Measurements from ENCODE around the gene EGFR. TPM values are rescaled to one million over a fixed set of nuclear protein-coding genes. Genes with fewer than 3 reads are reported as not detected.

The EGFR gene
- total RNA-seq, 8 experiments from 2014 or later, result 0.81 to 22.6 (median 3.6) TPM

- 10 to 100% (median 80%) methylated on average over 2 to 10 of the region's 11 CpGs; no CpG with 5 or more reads in 2 of the 10 experiments for WGBS, 10 experiments
- in situ Hi-C loops (cut with MboI; ENCODE audit: low pct_unique_long_range_greater_than_20kb in 2 of 9, low sequenced_read_pairs in 9 of 9, unreplicated experiment in 9 of 9), result no loop called here
- ATAC-seq (replicated peaks in 6 of 8), result peak in 5 of 8 experiments; percentile 60 to 95 (median 92)
- Histone ChIP-seq H3K4me3 (no peak overlapping the region), H3K4me1 (replicated peaks in 1 of 2) (peaks cover 0 to 3% of the 10 kb centered on the region in 2 donors), H3K27ac (no peak overlapping the region)
These were observed 226.5 kb downstream of the EGFR start for GRCh38 chr7:55245271-55245723.

DNA sequence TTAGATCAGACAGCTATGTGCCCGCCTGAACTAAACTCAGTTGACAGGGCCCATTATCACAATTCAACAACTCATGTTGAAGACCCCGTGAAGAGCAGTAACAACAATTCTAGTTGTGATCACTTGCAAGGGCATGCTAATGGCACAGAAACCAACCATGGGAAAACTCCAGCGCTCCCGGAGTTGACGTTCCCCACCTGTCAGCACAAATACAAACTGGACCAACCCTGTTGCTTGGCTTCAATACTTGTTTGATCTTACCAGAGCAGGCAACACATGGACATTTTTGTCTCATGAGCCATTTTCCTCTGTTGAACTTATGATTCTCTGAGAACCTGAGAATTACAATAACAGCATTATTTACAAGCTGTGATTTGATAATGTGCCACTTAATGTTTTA, 227.4 kb downstream of the EGFR start:
- no peak for ATAC-seq (replicated peaks in 6 of 8)
- Histone ChIP-seq H3K4me3 (no peak overlapping the region), H3K27ac (no peak overlapping the region), H3K4me1 (replicated peaks in 1 of 2) (peaks cover 0 to 3% of the 10 kb centered on the region in 2 donors)
- 67 to 100% (median 91%) methylated on average over 1 to 5 of the region's 5 CpGs; no CpG with 5 or more reads in 3 of the 10 experiments for WGBS, 10 experiments
- in situ Hi-C loops (cut with MboI; ENCODE audit: low pct_unique_long_range_greater_than_20kb in 2 of 9, low sequenced_read_pairs in 9 of 9, unreplicated experiment in 9 of 9), result no loop called here

DNA sequence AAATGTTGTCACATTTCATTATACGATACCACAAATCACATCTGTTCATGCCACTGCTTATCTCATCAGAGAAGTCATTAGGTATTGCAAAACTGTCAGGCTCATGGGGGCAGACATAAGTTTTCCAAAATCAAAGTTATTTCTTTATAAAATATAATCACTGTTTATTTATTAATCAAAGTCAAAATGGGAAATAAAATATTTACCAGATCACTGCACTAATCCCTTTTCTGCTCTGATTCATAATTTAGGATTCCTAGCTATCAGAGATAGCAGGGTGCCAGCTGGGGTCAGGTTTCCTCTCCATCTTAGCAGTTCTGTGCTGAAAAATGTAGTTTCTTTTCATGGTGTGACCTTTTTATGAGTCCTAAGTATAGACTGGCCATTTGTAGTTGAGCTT, 228.6 kb downstream of the EGFR start:
- in situ Hi-C loops (cut with MboI; ENCODE audit: low pct_unique_long_range_greater_than_20kb in 2 of 9, low sequenced_read_pairs in 9 of 9, unreplicated experiment in 9 of 9), result no loop called here
- H3K4me3 ChIP-seq, result no peak overlapping the region
- peaks cover 0 to 3% of the 10 kb centered on the region in 2 donors for H3K4me1 ChIP-seq (replicated peaks in 1 of 2)
- WGBS, 10 experiments, result 20 to 100% (median 94%) methylated on average over 1 of the region's 1 CpG; no CpG with 5 or more reads in 4 of the 10 experiments
- ATAC-seq (replicated peaks in 6 of 8), result no peak
- H3K27ac ChIP-seq, result no peak overlapping the region

- peaks cover 0 to 3% of the 10 kb centered on the region in 2 donors for H3K4me1 ChIP-seq (replicated peaks in 1 of 2)
- H3K27ac ChIP-seq, result no peak overlapping the region
- in situ Hi-C loops (cut with MboI; ENCODE audit: low pct_unique_long_range_greater_than_20kb in 2 of 9, low sequenced_read_pairs in 9 of 9, unreplicated experiment in 9 of 9), result no loop called here
- ATAC-seq (replicated peaks in 6 of 8), result no peak
- H3K4me3 ChIP-seq, result no peak overlapping the region
- WGBS, 10 experiments, result 80 to 100% (median 92%) methylated on average over 1 to 10 of the region's 10 CpGs; no CpG with 5 or more reads in 1 of the 10 experiments
These were observed 229.7 kb downstream of the EGFR start for GRCh38 chr7:55248526-55248925.

DNA sequence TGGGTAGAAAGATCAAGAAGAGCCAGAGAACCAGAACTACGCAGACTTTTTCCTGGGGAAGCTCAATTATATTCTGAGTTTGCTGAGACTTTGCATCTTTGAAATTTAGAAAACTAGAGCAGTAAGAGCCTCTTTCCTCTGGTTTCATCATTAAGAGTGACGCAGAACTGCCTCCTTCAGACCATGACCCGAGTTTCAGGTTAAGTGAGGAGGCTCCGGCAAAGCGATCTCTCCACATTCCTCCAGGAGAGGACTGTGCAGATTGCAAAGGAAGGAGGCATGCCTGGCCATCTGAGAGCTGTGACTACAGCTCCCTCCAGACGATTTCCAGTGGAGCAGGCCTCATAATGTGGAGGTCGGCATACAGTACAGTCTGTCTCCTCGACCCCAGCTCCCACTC, 230.5 kb downstream of the EGFR start:
- no peak overlapping the region for H3K27ac ChIP-seq
- peaks cover 2 to 3% of the 10 kb centered on the region in 2 donors for H3K4me1 ChIP-seq (replicated peaks in 1 of 2)
- 82 to 100% (median 100%) methylated on average over 1 to 7 of the region's 8 CpGs; no CpG with 5 or more reads in 2 of the 10 experiments for WGBS, 10 experiments
- ATAC-seq (replicated peaks in 6 of 8), result peak in 5 of 8 experiments; percentile 38 to 89 (median 58)
- H3K4me3 ChIP-seq, result no peak overlapping the region
- in situ Hi-C loops (cut with MboI; ENCODE audit: low pct_unique_long_range_greater_than_20kb in 2 of 9, low sequenced_read_pairs in 9 of 9, unreplicated experiment in 9 of 9), result no loop called here

- ATAC-seq (replicated peaks in 6 of 8), result no peak
- no peak overlapping the region for H3K27ac ChIP-seq
- in situ Hi-C loops (cut with MboI; ENCODE audit: low pct_unique_long_range_greater_than_20kb in 2 of 9, low sequenced_read_pairs in 9 of 9, unreplicated experiment in 9 of 9), result loop anchor here in 7 of 9 experiments (10.0 to 25.0 kb wide), 4 partner anchors 213 to 476 kb away; no protein-coding TSS in a partner anchor
- H3K4me1 ChIP-seq (replicated peaks in 1 of 2), result peaks cover 3 to 4% of the 10 kb centered on the region in 2 donors
- 0 to 77% (median 52%) methylated on average over 2 to 7 of the region's 7 CpGs for WGBS, 10 experiments
- no peak overlapping the region for H3K4me3 ChIP-seq
These were observed 231.5 kb downstream of the EGFR start for GRCh38 chr7:55250313-55250712.

DNA sequence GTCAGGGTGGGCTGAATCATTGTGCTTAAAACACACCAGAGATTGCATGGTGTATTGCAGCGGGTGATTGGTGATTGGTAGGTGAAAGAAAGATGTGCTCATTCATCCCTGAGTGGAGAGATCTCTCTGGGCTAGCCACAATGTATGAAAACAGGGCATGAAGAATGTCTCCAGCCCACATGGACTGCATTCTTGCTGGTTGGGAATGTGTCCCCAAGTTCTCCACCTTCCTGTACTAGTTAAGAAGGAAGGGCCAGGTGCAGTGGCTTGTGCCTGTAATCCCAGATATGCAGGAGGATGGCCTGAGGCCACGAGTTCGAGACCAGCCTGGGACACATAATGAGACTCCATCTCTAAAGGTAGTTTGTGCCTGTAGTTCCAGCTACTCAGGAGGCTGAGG, 232.5 kb downstream of the EGFR start:
- ATAC-seq (replicated peaks in 6 of 8), result no peak
- Histone ChIP-seq H3K4me1 (replicated peaks in 1 of 2) (peaks cover 3 to 4% of the 10 kb centered on the region in 2 donors), H3K27ac (no peak overlapping the region), H3K4me3 (no peak overlapping the region)
- WGBS, 10 experiments, result 60 to 94% (median 80%) methylated on average over 1 to 3 of the region's 3 CpGs; no CpG with 5 or more reads in 5 of the 10 experiments
- in situ Hi-C loops (cut with MboI; ENCODE audit: low pct_unique_long_range_greater_than_20kb in 2 of 9, low sequenced_read_pairs in 9 of 9, unreplicated experiment in 9 of 9), result loop anchor here in 7 of 9 experiments (10.0 to 25.0 kb wide), 4 partner anchors 214 to 477 kb away; no protein-coding TSS in a partner anchor

GRCh38 chr7:55251911-55252310, 233.1 kb downstream of the EGFR start:
- Histone ChIP-seq H3K27ac (no peak overlapping the region), H3K4me3 (no peak overlapping the region), H3K4me1 (replicated peaks in 1 of 2) (peaks cover 0 to 4% of the 10 kb centered on the region in 2 donors)
- in situ Hi-C loops (cut with MboI; ENCODE audit: low pct_unique_long_range_greater_than_20kb in 2 of 9, low sequenced_read_pairs in 9 of 9, unreplicated experiment in 9 of 9), result loop anchor here in 7 of 9 experiments (10.0 to 25.0 kb wide), 4 partner anchors 215 to 477 kb away; no protein-coding TSS in a partner anchor
- ATAC-seq (replicated peaks in 6 of 8), result no peak
- WGBS, 10 experiments, result 67 to 100% (median 90%) methylated on average over 1 to 4 of the region's 7 CpGs; no CpG with 5 or more reads in 1 of the 10 experiments

- Histone ChIP-seq H3K4me3 (no peak overlapping the region), H3K27ac (no peak overlapping the region), H3K4me1 (replicated peaks in 1 of 2) (peaks cover 0 to 4% of the 10 kb centered on the region in 2 donors)
- no peak for ATAC-seq (replicated peaks in 6 of 8)
- in situ Hi-C loops (cut with MboI; ENCODE audit: low pct_unique_long_range_greater_than_20kb in 2 of 9, low sequenced_read_pairs in 9 of 9, unreplicated experiment in 9 of 9), result loop anchor here in 7 of 9 experiments (10.0 to 25.0 kb wide), 4 partner anchors 215 to 478 kb away; no protein-coding TSS in a partner anchor
These were observed 233.6 kb downstream of the EGFR start for GRCh38 chr7:55252386-55252785.

DNA sequence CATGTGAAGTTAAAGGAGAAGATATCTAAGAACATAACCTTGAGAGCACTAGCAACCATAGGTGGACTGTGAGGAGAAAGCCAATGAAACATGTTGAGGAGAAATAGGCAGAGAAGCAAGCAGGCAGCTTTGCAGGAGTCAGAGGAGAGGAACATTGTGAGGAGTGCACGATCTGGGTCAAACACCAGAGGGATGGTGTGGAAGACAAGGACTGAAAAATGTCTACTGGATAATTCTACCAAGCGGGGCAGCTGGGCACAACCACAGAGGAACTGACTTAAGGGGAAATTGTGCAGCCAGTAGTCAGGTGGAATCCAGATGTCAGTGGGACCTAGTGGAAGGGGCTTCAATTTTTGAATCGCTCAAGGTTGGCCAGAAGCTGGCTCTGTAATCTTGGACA, 234.4 kb downstream of the EGFR start:
- WGBS, 10 experiments, result 73 to 100% (median 90%) methylated on average over 1 to 3 of the region's 3 CpGs; no CpG with 5 or more reads in 2 of the 10 experiments
- ATAC-seq (replicated peaks in 6 of 8), result no peak
- in situ Hi-C loops (cut with MboI; ENCODE audit: low pct_unique_long_range_greater_than_20kb in 2 of 9, low sequenced_read_pairs in 9 of 9, unreplicated experiment in 9 of 9), result loop anchor here in 7 of 9 experiments (10.0 to 25.0 kb wide), 4 partner anchors 216 to 478 kb away; no protein-coding TSS in a partner anchor
- Histone ChIP-seq H3K4me1 (replicated peaks in 1 of 2) (peaks cover 0 to 4% of the 10 kb centered on the region in 2 donors), H3K4me3 (no peak overlapping the region), H3K27ac (no peak overlapping the region)

GRCh38 chr7:55254242-55254595, 235.4 kb downstream of the EGFR start:
- in situ Hi-C loops (cut with MboI; ENCODE audit: low pct_unique_long_range_greater_than_20kb in 2 of 9, low sequenced_read_pairs in 9 of 9, unreplicated experiment in 9 of 9), result loop anchor here in 7 of 9 experiments (10.0 to 25.0 kb wide), 4 partner anchors 217 to 479 kb away; no protein-coding TSS in a partner anchor
- 56 to 95% (median 60%) methylated on average over 1 to 9 of the region's 21 CpGs; no CpG with 5 or more reads in 5 of the 10 experiments for WGBS, 10 experiments
- peaks cover 0 to 4% of the 10 kb centered on the region in 2 donors for H3K4me1 ChIP-seq (replicated peaks in 1 of 2)
- no peak overlapping the region for H3K27ac ChIP-seq
- ATAC-seq (replicated peaks in 6 of 8), result no peak
- H3K4me3 ChIP-seq, result peak overlapping the region; percentile 37 to 49 (median 43)

- peak overlapping the region; percentile 37 to 49 (median 43) for H3K4me3 ChIP-seq
- H3K27ac ChIP-seq, result peak overlapping the region in 1 of 2 donors; percentile 7
- H3K4me1 ChIP-seq (replicated peaks in 1 of 2), result peaks cover 0 to 4% of the 10 kb centered on the region in 2 donors
- in situ Hi-C loops (cut with MboI; ENCODE audit: low pct_unique_long_range_greater_than_20kb in 2 of 9, low sequenced_read_pairs in 9 of 9, unreplicated experiment in 9 of 9), result loop anchor here in 7 of 9 experiments (5.0 to 25.0 kb wide), 5 partner anchors 218 to 483 kb away; no protein-coding TSS in a partner anchor
- WGBS, 10 experiments, result 0 to 25% (median 3%) methylated on average over 1 to 12 of the region's 80 CpGs; no CpG with 5 or more reads in 5 of the 10 experiments
- ATAC-seq (replicated peaks in 6 of 8), result peak; percentile 87 to 96 (median 92)
These were observed 236.0 kb downstream of the EGFR start for GRCh38 chr7:55254596-55255495.

Measured in motor neuron (in vitro differentiated cells).